Ovary (tissue), 9 donors: ENCODE measurements around the gene OR51E1. TPM values are rescaled to one million over a fixed set of nuclear protein-coding genes. Genes with fewer than 3 reads are reported as not detected.

Source experiments
- DNase-seq, 5 donors: peaks; one replicate each; pipeline ENCODE4 v3.0.0-alpha.2; 2019 to 2020
- H3K27ac ChIP-seq, 2 donors: fragments of 200-600 bp; one replicate each; pipeline versions ENCODE4 v1.5.1 to v1.8.0; 2019 to 2022
- H3K27me3 ChIP-seq: fragments of 200-600 bp; one replicate; pipeline ENCODE4 v1.8.0; 2022
- H3K36me3 ChIP-seq: fragments of 200-600 bp; sonication (generic); one replicate; pipeline ENCODE4 v1.5.1; 2019
- H3K4me1 ChIP-seq: one replicate; pipeline ENCODE4 v1.8.1; 2013; ENCODE audit warnings: mild to moderate bottlenecking, moderate library complexity; ENCODE audit not compliant: insufficient read depth
- H3K4me3 ChIP-seq: fragments of 200-600 bp; sonication (generic); one replicate; pipeline ENCODE4 v1.5.1; 2017
- H3K9me3 ChIP-seq, 2 donors: fragments of 200-600 bp in 1 of 2; sonication (generic) in 1 of 2; one replicate each; pipeline versions ENCODE4 v1.5.1 to v1.8.1; 2013 to 2019; ENCODE audit warnings: mild to moderate bottlenecking in 1 of 2, moderate library complexity in 1 of 2
- EP300 ChIP-seq: sonication (generic); formaldehyde crosslinking; IDR thresholded peaks from one replicate; pipeline ENCODE4 v1.6.1; 2017; ENCODE audit warnings: antibody characterized with exemption
- POLR2A ChIP-seq: fragments of 450-650 bp; IDR thresholded peaks from one replicate; pipeline ENCODE4 v1.6.1; 2017; ENCODE audit warnings: antibody characterized with exemption, mild to moderate bottlenecking, moderate library complexity
- WGBS, 3 donors: extraction: QIAGEN DNeasy Blood & Tissue Kit in 1 of 3; methylation state at CpG; one replicate each; pipeline versions ENCODE4 v1.1.5 to v1.1.7; 2013 to 2017; 5-methylcytosine and 5-hydroxymethylcytosine counted together
- intact Hi-C, 4 donors: fragments of 100-400 bp; cut with DNase I; formaldehyde crosslinking; loops; one replicate each; pipeline versions ENCODE4 v1.11.0 to v1.15.1; 2022 to 2023
- polyA plus RNA-seq, 2 donors: library from polyadenylated mRNA; stranded (reverse); fragments of 200-250 nt in 1 of 2; fragments of 350-450 nt in 1 of 2; fragmentation: Illumina TruSeq in 1 of 2; extraction: RNeasy Lipid Tissue Mini Kit (QIAGEN cat#74804) in 1 of 2; gene quantifications; one replicate each; pipeline ENCODE4 v1.2.3, GENCODE V29; 2013 to 2014
- total RNA-seq, 7 donors: library from RNA; depleted of rRNA in 2 of 7; stranded (reverse); fragments of >200 nt in 2 of 7; fragmentation: NEBNext Ultra II Directional in 3 of 7; extraction: Animal tissue kit (Norgen Biotek cat#: 25700) in 3 of 7; gene quantifications; one replicate each; pipeline versions ENCODE4 v1.1.0 to v1.2.4, GENCODE V29; 2016 to 2023
- TF ChIP-seq, protein P1 (sequence below), 3 donors: fragments of 450-650 bp in 2 of 3; fragments of 200-600 bp in 1 of 3; IDR thresholded peaks; one replicate each; pipeline versions ENCODE4 v1.5.1 to v1.8.0; 2016 to 2022; ENCODE audit warnings: antibody characterized with exemption in 3 of 3, mild to moderate bottlenecking in 1 of 3
- donor health status: DM: no; HTN: no; CAD: no; lungs with moderate emphysema.
- donor health status: DM: no; HTN: no; CAD: no.
- donor health status: Bipolar disorder and iron deficiency.
- donor health status: DM: yes; HTN: yes; CAD: no.
- donor health status: DM: no; HTN: no; CAD: no.
- donor health status: DM: yes; HTN: yes; CAD: no.

The OR51E1 gene
- total and polyA plus RNA-seq, 9 donors: 0.12 to 3.5 (median 0.34) TPM; not detected in 1

DNA sequence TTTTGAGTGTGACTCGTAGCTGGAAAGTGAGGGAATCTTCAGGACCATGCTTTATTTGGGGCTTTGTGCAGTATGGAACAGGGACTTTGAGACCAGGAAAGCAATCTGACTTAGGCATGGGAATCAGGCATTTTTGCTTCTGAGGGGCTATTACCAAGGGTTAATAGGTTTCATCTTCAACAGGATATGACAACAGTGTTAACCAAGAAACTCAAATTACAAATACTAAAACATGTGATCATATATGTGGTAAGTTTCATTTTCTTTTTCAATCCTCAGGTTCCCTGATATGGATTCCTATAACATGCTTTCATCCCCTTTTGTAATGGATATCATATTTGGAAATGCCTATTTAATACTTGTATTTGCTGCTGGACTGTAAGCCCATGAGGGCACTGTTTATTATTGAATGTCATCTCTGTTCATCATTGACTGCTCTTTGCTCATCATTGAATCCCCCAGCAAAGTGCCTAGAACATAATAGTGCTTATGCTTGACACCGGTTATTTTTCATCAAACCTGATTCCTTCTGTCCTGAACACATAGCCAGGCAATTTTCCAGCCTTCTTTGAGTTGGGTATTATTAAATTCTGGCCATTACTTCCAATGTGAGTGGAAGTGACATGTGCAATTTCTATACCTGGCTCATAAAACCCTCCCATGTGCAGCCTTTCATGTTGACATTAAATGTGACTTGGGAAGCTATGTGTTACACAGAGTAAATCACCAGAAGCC lies 11.0 kb downstream of the OR51E1 start:
- no peak for DNase-seq
- WGBS, 3 donors: 88 to 91% (median 91%) methylated on average over 2 of the region's 2 CpGs
- Histone ChIP-seq H3K4me3 (no peak overlapping the region), H3K27me3 (no peaks in the 10 kb centered on the region), H3K27ac (no peak overlapping the region), H3K4me1 (peaks cover 5% of the 10 kb centered on the region), H3K9me3 (no peaks in the 10 kb centered on the region), H3K36me3 (no peaks in the 10 kb centered on the region)
- TF ChIP-seq, protein P1, sequence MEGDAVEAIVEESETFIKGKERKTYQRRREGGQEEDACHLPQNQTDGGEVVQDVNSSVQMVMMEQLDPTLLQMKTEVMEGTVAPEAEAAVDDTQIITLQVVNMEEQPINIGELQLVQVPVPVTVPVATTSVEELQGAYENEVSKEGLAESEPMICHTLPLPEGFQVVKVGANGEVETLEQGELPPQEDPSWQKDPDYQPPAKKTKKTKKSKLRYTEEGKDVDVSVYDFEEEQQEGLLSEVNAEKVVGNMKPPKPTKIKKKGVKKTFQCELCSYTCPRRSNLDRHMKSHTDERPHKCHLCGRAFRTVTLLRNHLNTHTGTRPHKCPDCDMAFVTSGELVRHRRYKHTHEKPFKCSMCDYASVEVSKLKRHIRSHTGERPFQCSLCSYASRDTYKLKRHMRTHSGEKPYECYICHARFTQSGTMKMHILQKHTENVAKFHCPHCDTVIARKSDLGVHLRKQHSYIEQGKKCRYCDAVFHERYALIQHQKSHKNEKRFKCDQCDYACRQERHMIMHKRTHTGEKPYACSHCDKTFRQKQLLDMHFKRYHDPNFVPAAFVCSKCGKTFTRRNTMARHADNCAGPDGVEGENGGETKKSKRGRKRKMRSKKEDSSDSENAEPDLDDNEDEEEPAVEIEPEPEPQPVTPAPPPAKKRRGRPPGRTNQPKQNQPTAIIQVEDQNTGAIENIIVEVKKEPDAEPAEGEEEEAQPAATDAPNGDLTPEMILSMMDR (IDR thresholded peaks at IDR 0.05): no peak
- no peak for TF ChIP-seq POLR2A
- no peak for TF ChIP-seq EP300
- intact Hi-C loops: no loop called here

DNA sequence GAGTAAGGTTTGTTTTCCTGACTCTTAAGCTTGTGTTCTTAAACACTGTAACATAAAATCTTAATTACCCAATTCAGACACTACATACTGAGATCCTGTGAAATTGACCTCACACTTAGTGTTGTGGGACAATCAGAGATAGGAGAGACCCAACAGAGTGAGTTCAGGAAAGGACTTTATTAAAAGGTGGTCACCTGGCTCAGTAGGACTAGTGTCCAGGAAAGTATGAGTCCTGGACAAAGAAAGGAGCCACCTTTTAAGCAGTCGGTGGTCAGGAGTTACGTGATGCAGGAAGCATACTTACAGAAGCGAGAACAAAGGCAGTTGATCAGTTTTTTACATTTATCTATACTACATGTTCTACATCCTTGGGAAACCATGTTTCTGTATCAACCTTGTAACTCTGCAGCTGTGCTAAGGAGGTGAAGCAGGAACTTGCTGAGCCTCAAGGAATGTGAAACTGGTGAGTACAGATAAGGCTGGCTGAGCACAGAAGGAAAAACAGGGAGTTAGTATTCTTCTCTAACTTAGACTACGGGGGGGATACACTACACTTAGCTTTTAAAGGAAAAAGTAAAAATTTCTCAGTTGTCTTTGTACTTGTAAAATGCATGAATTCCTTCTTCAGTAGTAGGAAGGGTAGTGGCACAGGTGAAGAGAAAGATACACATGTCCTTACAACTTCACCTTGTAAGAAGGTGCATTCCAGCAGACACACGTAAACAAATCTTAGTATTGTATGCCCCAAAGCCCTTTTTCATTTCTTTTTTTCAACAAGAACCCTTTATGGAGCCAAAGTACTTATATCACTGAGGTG lies 15.1 kb downstream of the OR51E1 start:
- Histone ChIP-seq H3K4me1 (peaks cover 5% of the 10 kb centered on the region), H3K4me3 (no peak overlapping the region), H3K27me3 (no peaks in the 10 kb centered on the region), H3K36me3 (no peaks in the 10 kb centered on the region), H3K27ac (no peak overlapping the region), H3K9me3 (no peaks in the 10 kb centered on the region)
- DNase-seq: no peak
- 23 to 37% (median 30%) methylated on average over 5 of the region's 5 CpGs for WGBS, 3 donors
- intact Hi-C loops: no loop called here
- TF ChIP-seq, protein P1 (IDR thresholded peaks at IDR 0.05): no peak
- TF ChIP-seq POLR2A (no peak), EP300 (no peak)

DNA sequence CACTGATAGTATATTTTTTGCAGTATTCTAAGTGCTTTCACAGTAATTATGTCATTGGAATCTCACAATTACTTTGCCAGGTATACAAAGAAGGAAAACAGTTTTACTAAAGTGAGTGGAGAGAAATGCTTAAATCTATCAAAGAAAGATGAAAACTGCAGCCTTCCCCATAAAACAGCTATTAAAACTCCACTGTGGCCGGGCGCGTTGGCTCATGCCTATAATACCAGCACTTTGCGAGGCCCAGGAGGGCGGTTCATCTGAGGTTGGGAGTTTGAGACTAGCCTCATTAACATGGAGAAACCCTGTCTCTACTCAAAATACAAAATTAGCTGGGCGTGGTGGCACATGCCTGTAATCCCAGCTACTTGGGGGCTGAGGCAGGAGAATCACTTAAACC lies 19.1 kb downstream of the OR51E1 start:
- Histone ChIP-seq H3K27me3 (no peaks in the 10 kb centered on the region), H3K9me3 (no peaks in the 10 kb centered on the region), H3K36me3 (no peaks in the 10 kb centered on the region), H3K4me3 (no peak overlapping the region), H3K4me1 (peaks cover 5% of the 10 kb centered on the region), H3K27ac (no peak overlapping the region)
- WGBS, 3 donors: 91 to 95% (median 95%) methylated on average over 6 of the region's 6 CpGs
- no peak for DNase-seq
- TF ChIP-seq, protein P1 (IDR thresholded peaks at IDR 0.05): no peak
- TF ChIP-seq POLR2A (no peak), EP300 (no peak)
- intact Hi-C loops: no loop called here

DNA sequence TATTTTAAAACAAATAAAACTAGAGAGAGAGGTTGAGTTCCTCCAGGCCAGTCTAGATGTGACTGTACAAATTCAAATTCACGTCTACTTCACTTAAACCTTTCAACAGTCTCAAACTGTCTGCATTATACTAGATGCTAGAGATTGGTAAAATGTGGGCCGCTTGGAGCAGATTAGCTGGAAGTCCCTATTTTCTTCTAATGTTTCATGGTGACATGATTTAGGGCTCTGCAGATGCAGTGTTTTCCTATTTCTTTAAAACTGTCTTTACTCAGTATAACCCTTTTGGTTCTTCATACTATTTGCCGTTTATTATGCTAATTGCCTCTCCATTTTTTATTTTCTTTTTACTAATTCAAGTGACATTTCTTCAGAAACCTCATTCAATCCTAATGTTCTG lies 20.4 kb downstream of the OR51E1 start:
- H3K27me3 ChIP-seq: no peaks in the 10 kb centered on the region
- no peak overlapping the region for H3K27ac ChIP-seq
- H3K36me3 ChIP-seq: no peaks in the 10 kb centered on the region
- TF ChIP-seq POLR2A: no peak
- TF ChIP-seq, protein P1 (IDR thresholded peaks at IDR 0.05): no peak
- no peak for TF ChIP-seq EP300
- 90 to 96% (median 95%) methylated on average over 3 of the region's 3 CpGs for WGBS, 3 donors
- H3K9me3 ChIP-seq: no peaks in the 10 kb centered on the region
- no peak overlapping the region for H3K4me3 ChIP-seq
- H3K4me1 ChIP-seq: peaks cover under 1% of the 10 kb centered on the region
- no peak for DNase-seq
- intact Hi-C loops: no loop called here
